Neural progenitor cell (in vitro differentiated cells): Measurements from ENCODE around the gene HPSE2.
A peak's percentile ranks its signal among the peaks of the same experiment; 100 is the strongest.

ENCODE experiments used
- EZH2 ChIP-seq: fragments of 200-600 bp; sonication (generic); IDR thresholded peaks from 2 replicates; pipeline ENCODE4 v1.6.1; 2017; ENCODE audit warnings: antibody characterized with exemption, mild to moderate bottlenecking, moderate library complexity
- TF ChIP-seq, protein P1 (sequence below): fragments of 200-600 bp; sonication (generic); IDR thresholded peaks from 2 replicates; pipeline ENCODE4 v1.5.1; 2017; ENCODE audit warnings: antibody characterized with exemption, mild to moderate bottlenecking

GRCh38 chr10:98748298-98748697, 487.4 kb downstream of the HPSE2 start:
- TF ChIP-seq, protein P1, sequence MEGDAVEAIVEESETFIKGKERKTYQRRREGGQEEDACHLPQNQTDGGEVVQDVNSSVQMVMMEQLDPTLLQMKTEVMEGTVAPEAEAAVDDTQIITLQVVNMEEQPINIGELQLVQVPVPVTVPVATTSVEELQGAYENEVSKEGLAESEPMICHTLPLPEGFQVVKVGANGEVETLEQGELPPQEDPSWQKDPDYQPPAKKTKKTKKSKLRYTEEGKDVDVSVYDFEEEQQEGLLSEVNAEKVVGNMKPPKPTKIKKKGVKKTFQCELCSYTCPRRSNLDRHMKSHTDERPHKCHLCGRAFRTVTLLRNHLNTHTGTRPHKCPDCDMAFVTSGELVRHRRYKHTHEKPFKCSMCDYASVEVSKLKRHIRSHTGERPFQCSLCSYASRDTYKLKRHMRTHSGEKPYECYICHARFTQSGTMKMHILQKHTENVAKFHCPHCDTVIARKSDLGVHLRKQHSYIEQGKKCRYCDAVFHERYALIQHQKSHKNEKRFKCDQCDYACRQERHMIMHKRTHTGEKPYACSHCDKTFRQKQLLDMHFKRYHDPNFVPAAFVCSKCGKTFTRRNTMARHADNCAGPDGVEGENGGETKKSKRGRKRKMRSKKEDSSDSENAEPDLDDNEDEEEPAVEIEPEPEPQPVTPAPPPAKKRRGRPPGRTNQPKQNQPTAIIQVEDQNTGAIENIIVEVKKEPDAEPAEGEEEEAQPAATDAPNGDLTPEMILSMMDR: peak; percentile 64
- no peak for TF ChIP-seq EZH2
